H1 (cell line): ENCODE data around the gene CYP2W1. TPM values are rescaled to one million over a fixed set of nuclear protein-coding genes. Genes with fewer than 3 reads are reported as not detected.

ENCODE experiments used
- ASH2L ChIP-seq: fragments of 200-600, 300-600 bp; sonication (generic); IDR thresholded peaks from one replicate; pipeline ENCODE4 v1.7.1; 2017; ENCODE audit warnings: low read length
- CHD2 ChIP-seq: IDR thresholded peaks from 2 replicates; pipeline ENCODE4 v1.6.1; 2012; ENCODE audit warnings: low read length, improper control_type of control experiment
- CREB1 ChIP-seq: IDR thresholded peaks from 2 replicates; pipeline ENCODE4 v1.6.1; 2012; ENCODE audit warnings: inconsistent platforms
- CTBP2 ChIP-seq: IDR thresholded peaks from 2 replicates; pipeline ENCODE4 v1.7.0; 2011; ENCODE audit warnings: borderline replicate concordance, mild to moderate bottlenecking, moderate library complexity, mixed read lengths, low read length; ENCODE audit not compliant: insufficient read depth, insufficient read length
- CTCF ChIP-seq, 3 experiments: IDR thresholded peaks; 1 replicate in 2 of 3; 2 replicates in 1 of 3; pipeline versions ENCODE4 v1.5.1 to v1.6.1; 2011; ENCODE audit warnings: low read length in 3 of 3, mild to moderate bottlenecking in 3 of 3, inconsistent platforms in 2 of 3, low read depth in 1 of 3, moderate library complexity in 1 of 3; ENCODE audit not compliant: insufficient read depth in 1 of 3; ENCODE audit errors: control extremely low read depth in 1 of 3
- E2F6 ChIP-seq: IDR thresholded peaks from 2 replicates; pipeline ENCODE4 v1.6.1; 2012; ENCODE audit warnings: inconsistent platforms
- EGR1 ChIP-seq: IDR thresholded peaks from 2 replicates; pipeline ENCODE4 v1.6.1; 2011; ENCODE audit warnings: low read depth, low read length, borderline replicate concordance
- EZH2 ChIP-seq: fragments of 200-600 bp; sonication (generic); IDR thresholded peaks from 2 replicates; pipeline ENCODE4 v1.7.1; 2012; ENCODE audit warnings: low read depth, mild to moderate bottlenecking, moderate library complexity, low read length, inconsistent platforms; ENCODE audit not compliant: severe bottlenecking
- GABPA ChIP-seq: IDR thresholded peaks from 2 replicates; pipeline ENCODE4 v1.6.1; 2011; ENCODE audit warnings: mild to moderate bottlenecking, low read length, moderate library complexity, borderline replicate concordance; ENCODE audit not compliant: insufficient read depth
- HDAC2 ChIP-seq, 2 experiments: fragments of 300-600 bp in 1 of 2; sonication (generic) in 1 of 2; IDR thresholded peaks; 2 replicates each; pipeline ENCODE4 v1.6.1; 2011 to 2012; ENCODE audit warnings: low read depth in 2 of 2, low read length in 2 of 2, mild to moderate bottlenecking in 2 of 2, moderate library complexity in 2 of 2, borderline replicate concordance in 1 of 2, inconsistent platforms in 1 of 2
- HDAC6 ChIP-seq: IDR thresholded peaks from one replicate; pipeline ENCODE4 v1.7.1; 2012; ENCODE audit warnings: low read depth, mild to moderate bottlenecking, inconsistent platforms, low read length, moderate library complexity
- JUN ChIP-seq: IDR thresholded peaks from 2 replicates; pipeline ENCODE4 v1.6.1; 2011; ENCODE audit warnings: low read depth, mild to moderate bottlenecking, improper control_type of control experiment, low read length
- KDM4A ChIP-seq: IDR thresholded peaks from one replicate; pipeline ENCODE4 v1.7.1; 2012; ENCODE audit warnings: low read depth, mild to moderate bottlenecking, moderate library complexity, low read length, inconsistent platforms; ENCODE audit not compliant: severe bottlenecking
- KDM5A ChIP-seq: fragments of 200-600 bp; IDR thresholded peaks from 2 replicates; pipeline ENCODE4 v1.7.1; 2012; ENCODE audit warnings: mild to moderate bottlenecking, low read length, inconsistent platforms, mixed read lengths
- MAX ChIP-seq: IDR thresholded peaks from 2 replicates; pipeline ENCODE4 v1.6.1; 2012; ENCODE audit warnings: inconsistent platforms
- PHF8 ChIP-seq: fragments of 200-600 bp; sonication (generic); conservative IDR thresholded peaks from 2 replicates; pipeline ENCODE4 v1.7.1; 2012; ENCODE audit warnings: low read depth, mild to moderate bottlenecking, inconsistent platforms, low read length, moderate library complexity
- POLR2AphosphoS5 ChIP-seq: IDR thresholded peaks from 2 replicates; pipeline ENCODE4 v1.6.1; 2011; ENCODE audit warnings: low read depth, low read length
- SIN3A ChIP-seq, 2 experiments: IDR thresholded peaks in 1 of 2; conservative IDR thresholded peaks in 1 of 2; 2 replicates each; pipeline ENCODE4 v1.6.1; 2011 to 2012; ENCODE audit warnings: low read length in 2 of 2, improper control_type of control experiment in 1 of 2, low read depth in 1 of 2, mild to moderate bottlenecking in 1 of 2
- TEAD4 ChIP-seq: IDR thresholded peaks from 2 replicates; pipeline ENCODE4 v1.6.1; 2012; ENCODE audit warnings: low read depth, low read length, inconsistent platforms, mixed read lengths
- polyA plus RNA-seq, 7 experiments: library from polyadenylated mRNA; depleted of rRNA in 3 of 7; stranded (reverse) in 5 of 7; unstranded in 2 of 7; fragments of >200 nt in 5 of 7; fragments of 200-250 nt in 2 of 7; gene quantifications; 1 replicate in 5 of 7; 2 replicates in 1 of 7; 4 replicates in 1 of 7; pipeline versions ENCODE4 v1.2.1 to v1.2.3, GENCODE V29; 2011 to 2013; ENCODE audit warnings: missing spikeins in 2 of 7, mixed read lengths in 2 of 7
- total RNA-seq: library from RNA; stranded (reverse); fragmentation: NEBNext Ultra II Directional; extraction: Animal tissue kit (Norgen Biotek cat#: 25700); gene quantifications from 2 replicates; pipeline ENCODE4 v1.2.1, GENCODE V29; 2021

Gene CYP2W1
- total and polyA plus RNA-seq, 2 of the 8 experiments (the other 6 are each of a cell fraction or from before 2014, with no cell fraction given) = not detected

- TF ChIP-seq SIN3A (conservative IDR thresholded peaks at IDR 0.05 in 1 of 2, IDR thresholded peaks at IDR 0.05 in 1 of 2; ENCODE audit: low read depth in 1 of 2, low read length in 2 of 2) = peak in 1 of 2 experiments; percentile 58; a peak in 1 of 4 replicates
- TF ChIP-seq HDAC2 (IDR thresholded peaks at IDR 0.05; ENCODE audit: borderline replicate concordance in 1 of 2, low read depth in 2 of 2, low read length in 2 of 2) = no peak
- TF ChIP-seq CHD2 = no peak
- no peak for TF ChIP-seq JUN
- TF ChIP-seq EZH2 = no peak
- TF ChIP-seq CTBP2 = no peak
- TF ChIP-seq ASH2L = peak; percentile 91
- TF ChIP-seq CREB1 = no peak; the same call in 1 of the 2 replicates
- TF ChIP-seq TEAD4 = no peak
- TF ChIP-seq EGR1 = peak; percentile 77
- no peak for TF ChIP-seq CTCF (IDR thresholded peaks at IDR 0.05; ENCODE audit: control extremely low read depth in 1 of 3, insufficient read depth in 1 of 3, low read depth in 1 of 3, low read length in 3 of 3)
- no peak for TF ChIP-seq KDM5A
- TF ChIP-seq KDM4A = peak; percentile 94
- TF ChIP-seq POLR2AphosphoS5 = peak; percentile 70
- no peak for TF ChIP-seq HDAC6
- TF ChIP-seq GABPA = no peak
- TF ChIP-seq MAX = no peak; the same call in 1 of the 2 replicates
- TF ChIP-seq E2F6 = peak; percentile 13; the same call in 1 of the 2 replicates
- peak; percentile 97 for TF ChIP-seq PHF8
Observed at GRCh38 chr7:974820-975681, 7.9 kb upstream of the CYP2W1 start, which contains the start of gene COX19 (continued).
